Panc1 (cell line): ENCODE data around the gene NEK6. TPM values are rescaled to one million over a fixed set of nuclear protein-coding genes. Genes with fewer than 3 reads are reported as not detected.

ENCODE experiments used
- ATAC-seq: fragments of 200-7000 bp; cut with Tn5 transposase; 2 replicates; pipeline ENCODE4 v1.9.1; 2020; ENCODE audit warnings: mild to moderate bottlenecking, moderate library complexity
- BruUV-seq: library from RNA; stranded (reverse); fragments of 400-500 nt; replicated peaks from 2 replicates; lab custom pipeline; 2021; lab: Mats Ljungman, UMichigan
- CTCF ChIA-PET: fragments of 300-600 bp; sonication (Branson Sonifier 250); formaldehyde crosslinking; loops from one replicate; lab custom pipeline; 2022; ENCODE audit warnings: antibody characterized with exemption; lab: Charles Lee
- POLR2A ChIA-PET: fragments of 300-600 bp; sonication (Branson Sonifier 250); formaldehyde crosslinking; loops from one replicate; lab custom pipeline; 2022; ENCODE audit warnings: antibody characterized with exemption; lab: Charles Lee
- DNase-seq: peaks from one replicate; pipeline ENCODE4 v3.0.0-alpha.2; 2010; ENCODE audit warnings: low read depth, low spot score
- H3K27ac ChIP-seq: 2 replicates; pipeline ENCODE4 v1.5.1; 2011; ENCODE audit warnings: mild to moderate bottlenecking, low read length, inconsistent platforms
- H3K27me3 ChIP-seq: fragments of 200-500 bp; sonication (Bioruptor generic); 2 replicates; pipeline ENCODE4 v1.6.0; 2014; ENCODE audit warnings: low read length, inconsistent platforms; ENCODE audit not compliant: control insufficient read depth, insufficient read depth
- H3K36me3 ChIP-seq: fragments of 200-500 bp; sonication (Bioruptor generic); 2 replicates; pipeline ENCODE4 v1.5.1; 2014; ENCODE audit warnings: inconsistent platforms, mild to moderate bottlenecking, low read length, moderate library complexity; ENCODE audit not compliant: control insufficient read depth, insufficient read depth
- H3K4me1 ChIP-seq: 2 replicates; pipeline ENCODE4 v1.5.1; 2011; ENCODE audit warnings: inconsistent platforms, mild to moderate bottlenecking, low read length, moderate library complexity; ENCODE audit not compliant: control insufficient read depth, insufficient read depth
- H3K4me3 ChIP-seq, 2 experiments: 2 replicates each; pipeline ENCODE4 v1.5.1; 2011 to 2012; ENCODE audit warnings: low read depth in 2 of 2, low read length in 2 of 2, mild to moderate bottlenecking in 2 of 2, inconsistent platforms in 1 of 2, moderate library complexity in 1 of 2
- H3K9me3 ChIP-seq: fragments of 200-500 bp; sonication (Bioruptor generic); 2 replicates; pipeline ENCODE4 v1.5.1; 2014; ENCODE audit warnings: low read depth, mild to moderate bottlenecking, inconsistent platforms, low read length, moderate library complexity; ENCODE audit not compliant: control insufficient read depth, insufficient read depth
- POLR2AphosphoS5 ChIP-seq: IDR thresholded peaks from 2 replicates; pipeline ENCODE4 v1.6.1; 2012; ENCODE audit warnings: mild to moderate bottlenecking, low read depth, low read length, moderate library complexity
- SIN3A ChIP-seq: IDR thresholded peaks from 2 replicates; pipeline ENCODE4 v1.6.1; 2012; ENCODE audit warnings: low read depth, mild to moderate bottlenecking, low read length, moderate library complexity, borderline replicate concordance; ENCODE audit not compliant: insufficient read depth
- TCF7L2 ChIP-seq: IDR thresholded peaks from 2 replicates; pipeline ENCODE4 v1.6.1; 2011; ENCODE audit warnings: mild to moderate bottlenecking, low read depth, low read length, inconsistent platforms
- in situ Hi-C: cut with HindIII; loops from 2 replicates; pipeline ENCODE4 v1.10.0; 2016; ENCODE audit warnings: low sequenced_read_pairs, low pct_unique_long_range_greater_than_20kb
- intact Hi-C: fragments of 100-400 bp; cut with micrococcal nuclease; formaldehyde crosslinking; loops from one replicate; pipeline ENCODE4 v1.10.0; 2022; ENCODE audit not compliant: unreplicated experiment
- total RNA-seq: library from RNA; stranded (reverse); gene quantifications from one replicate; pipeline ENCODE4 v1.2.1, GENCODE V29; 2021; ENCODE audit not compliant: unreplicated experiment
- TF ChIP-seq, protein P1 (sequence below), 2 experiments: IDR thresholded peaks; 2 replicates each; pipeline ENCODE4 v1.6.1; 2011 to 2012; ENCODE audit warnings: low read depth in 2 of 2, control low read depth in 1 of 2, low read length in 1 of 2, mild to moderate bottlenecking in 1 of 2, moderate library complexity in 1 of 2; ENCODE audit not compliant: insufficient read depth in 1 of 2
- TF ChIP-seq, protein P2 (sequence below): fragments of 450-650 bp; IDR thresholded peaks from 2 replicates; pipeline ENCODE4 v1.5.1; 2017; ENCODE audit warnings: mild to moderate bottlenecking

The NEK6 gene
- total RNA-seq, 1 experiment from 2014 or later = 56.3 TPM

GRCh38 chr9:124215368-124215910 lies 42.3 kb upstream of the NEK6 start:
- intact Hi-C loops = no loop called here
- CTCF ChIA-PET = interaction anchor here (0.6 kb wide), 1 partner anchor 75 kb away, joined by 3 read pairs; no protein-coding TSS in a partner anchor
- Histone ChIP-seq H3K36me3 (no peaks in the 10 kb centered on the region), H3K27me3 (no peaks in the 10 kb centered on the region), H3K9me3 (no peaks in the 10 kb centered on the region), H3K4me3 (no peak overlapping the region), H3K27ac (no peak overlapping the region), H3K4me1 (peaks cover 12% of the 10 kb centered on the region)
- no peak for ATAC-seq
- POLR2A ChIA-PET = no interaction called here
- BruUV-seq = no TSS peak
- in situ Hi-C loops = no loop called here
- DNase-seq = no peak
- TF ChIP-seq, protein P1, sequence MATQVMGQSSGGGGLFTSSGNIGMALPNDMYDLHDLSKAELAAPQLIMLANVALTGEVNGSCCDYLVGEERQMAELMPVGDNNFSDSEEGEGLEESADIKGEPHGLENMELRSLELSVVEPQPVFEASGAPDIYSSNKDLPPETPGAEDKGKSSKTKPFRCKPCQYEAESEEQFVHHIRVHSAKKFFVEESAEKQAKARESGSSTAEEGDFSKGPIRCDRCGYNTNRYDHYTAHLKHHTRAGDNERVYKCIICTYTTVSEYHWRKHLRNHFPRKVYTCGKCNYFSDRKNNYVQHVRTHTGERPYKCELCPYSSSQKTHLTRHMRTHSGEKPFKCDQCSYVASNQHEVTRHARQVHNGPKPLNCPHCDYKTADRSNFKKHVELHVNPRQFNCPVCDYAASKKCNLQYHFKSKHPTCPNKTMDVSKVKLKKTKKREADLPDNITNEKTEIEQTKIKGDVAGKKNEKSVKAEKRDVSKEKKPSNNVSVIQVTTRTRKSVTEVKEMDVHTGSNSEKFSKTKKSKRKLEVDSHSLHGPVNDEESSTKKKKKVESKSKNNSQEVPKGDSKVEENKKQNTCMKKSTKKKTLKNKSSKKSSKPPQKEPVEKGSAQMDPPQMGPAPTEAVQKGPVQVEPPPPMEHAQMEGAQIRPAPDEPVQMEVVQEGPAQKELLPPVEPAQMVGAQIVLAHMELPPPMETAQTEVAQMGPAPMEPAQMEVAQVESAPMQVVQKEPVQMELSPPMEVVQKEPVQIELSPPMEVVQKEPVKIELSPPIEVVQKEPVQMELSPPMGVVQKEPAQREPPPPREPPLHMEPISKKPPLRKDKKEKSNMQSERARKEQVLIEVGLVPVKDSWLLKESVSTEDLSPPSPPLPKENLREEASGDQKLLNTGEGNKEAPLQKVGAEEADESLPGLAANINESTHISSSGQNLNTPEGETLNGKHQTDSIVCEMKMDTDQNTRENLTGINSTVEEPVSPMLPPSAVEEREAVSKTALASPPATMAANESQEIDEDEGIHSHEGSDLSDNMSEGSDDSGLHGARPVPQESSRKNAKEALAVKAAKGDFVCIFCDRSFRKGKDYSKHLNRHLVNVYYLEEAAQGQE (IDR thresholded peaks at IDR 0.05; ENCODE audit: insufficient read depth in 1 of 2, low read depth in 2 of 2, low read length in 1 of 2) = no peak
- TF ChIP-seq, protein P2, sequence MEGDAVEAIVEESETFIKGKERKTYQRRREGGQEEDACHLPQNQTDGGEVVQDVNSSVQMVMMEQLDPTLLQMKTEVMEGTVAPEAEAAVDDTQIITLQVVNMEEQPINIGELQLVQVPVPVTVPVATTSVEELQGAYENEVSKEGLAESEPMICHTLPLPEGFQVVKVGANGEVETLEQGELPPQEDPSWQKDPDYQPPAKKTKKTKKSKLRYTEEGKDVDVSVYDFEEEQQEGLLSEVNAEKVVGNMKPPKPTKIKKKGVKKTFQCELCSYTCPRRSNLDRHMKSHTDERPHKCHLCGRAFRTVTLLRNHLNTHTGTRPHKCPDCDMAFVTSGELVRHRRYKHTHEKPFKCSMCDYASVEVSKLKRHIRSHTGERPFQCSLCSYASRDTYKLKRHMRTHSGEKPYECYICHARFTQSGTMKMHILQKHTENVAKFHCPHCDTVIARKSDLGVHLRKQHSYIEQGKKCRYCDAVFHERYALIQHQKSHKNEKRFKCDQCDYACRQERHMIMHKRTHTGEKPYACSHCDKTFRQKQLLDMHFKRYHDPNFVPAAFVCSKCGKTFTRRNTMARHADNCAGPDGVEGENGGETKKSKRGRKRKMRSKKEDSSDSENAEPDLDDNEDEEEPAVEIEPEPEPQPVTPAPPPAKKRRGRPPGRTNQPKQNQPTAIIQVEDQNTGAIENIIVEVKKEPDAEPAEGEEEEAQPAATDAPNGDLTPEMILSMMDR = no peak
- TF ChIP-seq POLR2AphosphoS5 (no peak), TCF7L2 (no peak), SIN3A (no peak)

GRCh38 chr9:124215956-124216355 lies 41.8 kb upstream of the NEK6 start:
- ATAC-seq = no peak
- no TSS peak for BruUV-seq
- CTCF ChIA-PET = interaction anchor here (0.6 kb wide), 1 partner anchor 75 kb away, joined by 3 read pairs; no protein-coding TSS in a partner anchor
- no peak for TF ChIP-seq TCF7L2
- TF ChIP-seq, protein P2 = no peak
- Histone ChIP-seq H3K4me3 (no peak overlapping the region), H3K9me3 (no peaks in the 10 kb centered on the region), H3K4me1 (peaks cover 15% of the 10 kb centered on the region), H3K27ac (no peak overlapping the region), H3K27me3 (no peaks in the 10 kb centered on the region), H3K36me3 (no peaks in the 10 kb centered on the region)
- DNase-seq = no peak
- POLR2A ChIA-PET = no interaction called here
- intact Hi-C loops (no loop called here), in situ Hi-C loops (no loop called here)
